Ishikawa (cell line): ENCODE measurements around the gene PLEKHG4.

Experiments used
- CEBPB ChIP-seq: IDR thresholded peaks from 2 replicates; pipeline ENCODE4 v1.6.1; 2012
- EP300 ChIP-seq: IDR thresholded peaks from 2 replicates; pipeline ENCODE4 v1.6.1; 2012; ENCODE audit warnings: borderline replicate concordance
- FOXM1 ChIP-seq: IDR thresholded peaks from 2 replicates; pipeline ENCODE4 v1.6.1; 2012; ENCODE audit warnings: low read depth, borderline replicate concordance
- MAX ChIP-seq: IDR thresholded peaks from 2 replicates; pipeline ENCODE4 v1.6.1; 2012
- RAD21 ChIP-seq: IDR thresholded peaks from 2 replicates; pipeline ENCODE4 v1.6.1; 2012; ENCODE audit warnings: low read depth
- TAF1 ChIP-seq: IDR thresholded peaks from 2 replicates; pipeline ENCODE4 v1.6.1; 2012; ENCODE audit warnings: low read depth, mild to moderate bottlenecking
- TCF12 ChIP-seq: IDR thresholded peaks from 2 replicates; pipeline ENCODE4 v1.6.1; 2012; ENCODE audit warnings: low read depth
- TEAD4 ChIP-seq: IDR thresholded peaks from 2 replicates; pipeline ENCODE4 v1.6.1; 2012

DNA sequence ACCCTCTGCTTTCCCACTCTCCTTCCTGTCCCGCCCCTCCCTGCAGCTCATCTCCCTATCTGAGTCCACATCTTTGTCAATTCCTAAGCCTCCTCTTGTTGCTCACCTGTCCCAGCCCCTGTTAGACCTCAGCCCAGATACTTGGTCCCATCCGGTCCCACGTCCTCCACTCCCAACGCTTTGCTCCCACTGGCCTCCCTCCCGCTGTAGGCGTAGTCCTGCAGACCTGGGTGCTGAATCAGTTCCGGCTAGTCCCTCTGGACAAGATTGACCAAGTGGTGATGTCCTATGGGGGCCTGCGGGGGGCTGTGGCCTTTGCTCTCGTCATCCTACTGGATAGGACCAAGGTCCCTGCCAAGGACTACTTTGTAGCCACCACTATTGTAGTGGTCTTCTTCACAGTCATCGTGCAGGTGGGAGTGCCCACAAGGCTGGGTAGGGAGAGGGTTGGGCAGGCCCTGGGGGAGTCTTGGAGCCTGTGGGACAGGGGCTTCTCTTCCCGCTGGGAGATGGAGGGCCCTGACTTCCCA lies 22.6 kb upstream of the PLEKHG4 start:
- TF ChIP-seq EP300: no peak
- no peak for TF ChIP-seq CEBPB
- TF ChIP-seq FOXM1: no peak
- TF ChIP-seq TCF12: no peak
- TF ChIP-seq TEAD4: no peak
- no peak for TF ChIP-seq TAF1
- TF ChIP-seq RAD21: no peak
- no peak for TF ChIP-seq MAX
